MM.1S (cell line): ENCODE results near the gene GNAS-AS1.
"Not testable (repeated sequence)": the region's sequence is repeated elsewhere in the genome, so short reads cannot be mapped to it uniquely, and the experiment has no call there.

Experiments used
- DNase-seq: peaks from one replicate; pipeline ENCODE4 v3.0.0-alpha.2; 2015
- H2AFZ ChIP-seq: fragments of 300-600 bp; sonication (generic); 2 replicates; pipeline ENCODE4 v1.6.0; 2016; ENCODE audit warnings: antibody characterized with exemption, low read length
- H3F3A ChIP-seq: fragments of 300-600 bp; sonication (generic); 2 replicates; pipeline ENCODE4 v1.6.1; 2016; ENCODE audit warnings: mild to moderate bottlenecking, antibody characterized with exemption, low read length, moderate library complexity, mixed read lengths; ENCODE audit not compliant: insufficient read depth
- H3K27ac ChIP-seq: fragments of 300-600 bp; sonication (generic); 2 replicates; pipeline ENCODE4 v1.5.1; 2016; ENCODE audit warnings: mild to moderate bottlenecking, low read length
- H3K27me3 ChIP-seq: fragments of 300-600 bp; sonication (generic); replicated peaks from 2 replicates; pipeline ENCODE4 v1.6.0; 2016; ENCODE audit warnings: low read length; ENCODE audit not compliant: insufficient read depth
- H3K36me3 ChIP-seq: fragments of 300-600 bp; sonication (generic); replicated peaks from 2 replicates; pipeline ENCODE4 v1.6.1; 2016; ENCODE audit warnings: mild to moderate bottlenecking, low read length, mixed read lengths; ENCODE audit not compliant: insufficient read depth
- H3K4me1 ChIP-seq: fragments of 300-600 bp; sonication (generic); 2 replicates; pipeline ENCODE4 v1.6.1; 2016; ENCODE audit warnings: low read length, mixed read lengths
- H3K4me2 ChIP-seq: fragments of 300-600 bp; sonication (generic); 2 replicates; pipeline ENCODE4 v1.6.0; 2016; ENCODE audit warnings: low read depth, low read length
- H3K4me3 ChIP-seq: fragments of 300-600 bp; sonication (generic); 2 replicates; pipeline ENCODE4 v1.5.1; 2016; ENCODE audit warnings: low read length, mixed read lengths
- H3K79me2 ChIP-seq: fragments of 300-600 bp; sonication (generic); 2 replicates; pipeline ENCODE4 v1.6.1; 2016; ENCODE audit warnings: mixed run types, low read length, mixed read lengths
- H3K9ac ChIP-seq: fragments of 300-600 bp; sonication (generic); 2 replicates; pipeline ENCODE4 v1.6.1; 2016; ENCODE audit warnings: low read length, mixed read lengths
- H3K9me2 ChIP-seq: fragments of 300-600 bp; sonication (generic); replicated peaks from 2 replicates; pipeline ENCODE4 v1.6.1; 2016; ENCODE audit warnings: mild to moderate bottlenecking, low read length, mixed read lengths; ENCODE audit not compliant: insufficient read depth
- H3K9me3 ChIP-seq: fragments of 300-600 bp; sonication (generic); replicated peaks from 2 replicates; pipeline ENCODE4 v1.6.1; 2016; ENCODE audit warnings: mild to moderate bottlenecking, low read length, mixed read lengths; ENCODE audit not compliant: insufficient read depth
- H4K20me1 ChIP-seq: fragments of 300-600 bp; sonication (generic); 2 replicates; pipeline ENCODE4 v1.6.1; 2016; ENCODE audit warnings: mild to moderate bottlenecking, low read length, moderate library complexity, mixed read lengths; ENCODE audit not compliant: insufficient read depth
- CTCF ChIP-seq: fragments of 300-600 bp; sonication (generic); IDR thresholded peaks from 2 replicates; pipeline ENCODE4 v1.5.1; 2016; ENCODE audit warnings: antibody characterized with exemption, low read length, mixed read lengths
- EZH2 ChIP-seq: fragments of 300-600 bp; sonication (generic); optimal IDR thresholded peaks from 2 replicates; pipeline ENCODE3; 2017; ENCODE audit warnings: low read depth, mild to moderate bottlenecking, antibody characterized with exemption, low read length, mixed read lengths
- EZH2phosphoT487 ChIP-seq: fragments of 300-600 bp; sonication (generic); IDR thresholded peaks from 2 replicates; pipeline ENCODE4 v1.6.1; 2018; ENCODE audit warnings: antibody characterized with exemption, low read length

Gene GNAS-AS1

GRCh38 chr20:58832457-58832856 is 18.2 kb downstream of the GNAS-AS1 start:
- Histone ChIP-seq H3K9ac (no peak overlapping the region), H3K79me2 (no peaks in the 10 kb centered on the region), H3K27me3 (peaks cover 60% of the 10 kb centered on the region), H3F3A (no peaks in the 10 kb centered on the region), H3K4me1 (no peaks in the 10 kb centered on the region), H3K36me3 (no peaks in the 10 kb centered on the region), H3K27ac (no peak overlapping the region), H3K4me2 (no peak overlapping the region), H4K20me1 (no peaks in the 10 kb centered on the region), H3K4me3 (no peak overlapping the region), H3K9me2 (no peaks in the 10 kb centered on the region), H3K9me3 (no peaks in the 10 kb centered on the region), H2AFZ (no peak overlapping the region)
- no peak for TF ChIP-seq EZH2phosphoT487
- TF ChIP-seq EZH2 = no peak
- no peak for TF ChIP-seq CTCF
- DNase-seq = no peak

GRCh38 chr20:58829531-58829941 is 21.2 kb downstream of the GNAS-AS1 start:
- TF ChIP-seq CTCF = no peak
- no peak for TF ChIP-seq EZH2
- no peak for TF ChIP-seq EZH2phosphoT487
- Histone ChIP-seq H3K4me2 (no peak overlapping the region), H3K79me2 (no peaks in the 10 kb centered on the region)

GRCh38 chr20:58828804-58829203 is 21.9 kb downstream of the GNAS-AS1 start:
- H3K4me3 ChIP-seq, H3K9me2 ChIP-seq, H3K79me2 ChIP-seq, H3K4me1 ChIP-seq, H3K9ac ChIP-seq, H3K36me3 ChIP-seq, H3K27ac ChIP-seq, DNase-seq, H3F3A ChIP-seq, H4K20me1 ChIP-seq, H2AFZ ChIP-seq, H3K9me3 ChIP-seq, H3K4me2 ChIP-seq: not testable (repeated sequence)
- H3K27me3 ChIP-seq = peaks cover 37% of the 10 kb centered on the region

More at GRCh38 chr20:58829531-58829941, 21.2 kb downstream of the GNAS-AS1 start:
- no peak overlapping the region for H3K9ac ChIP-seq
- H4K20me1 ChIP-seq = no peaks in the 10 kb centered on the region
- H3K27me3 ChIP-seq = peaks cover 40% of the 10 kb centered on the region
- no peak overlapping the region for H2AFZ ChIP-seq
- no peak for DNase-seq
- no peaks in the 10 kb centered on the region for H3K36me3 ChIP-seq
- H3F3A ChIP-seq = no peaks in the 10 kb centered on the region
- H3K4me1 ChIP-seq = no peaks in the 10 kb centered on the region
- H3K9me2 ChIP-seq = no peaks in the 10 kb centered on the region
- H3K27ac ChIP-seq = no peak overlapping the region
- no peaks in the 10 kb centered on the region for H3K9me3 ChIP-seq
- no peak overlapping the region for H3K4me3 ChIP-seq

GRCh38 chr20:58828136-58828535 is 22.6 kb downstream of the GNAS-AS1 start:
- Histone ChIP-seq H2AFZ (no peak overlapping the region), H3K9ac (no peak overlapping the region), H3K4me3 (no peak overlapping the region), H3K9me3 (no peaks in the 10 kb centered on the region), H3F3A (no peaks in the 10 kb centered on the region), H3K27ac (no peak overlapping the region), H3K4me1 (no peaks in the 10 kb centered on the region), H3K36me3 (no peaks in the 10 kb centered on the region), H3K9me2 (no peaks in the 10 kb centered on the region), H4K20me1 (no peaks in the 10 kb centered on the region), H3K79me2 (no peaks in the 10 kb centered on the region), H3K27me3 (peaks cover 34% of the 10 kb centered on the region), H3K4me2 (no peak overlapping the region)
- DNase-seq = no peak
- TF ChIP-seq EZH2phosphoT487 (no peak), EZH2 (no peak), CTCF (no peak)
